Mesenchymal stem cell (in vitro differentiated cells and primary cell): ENCODE results near the gene PLCB2.

Source experiments
- DNase-seq: peaks from one replicate; pipeline ENCODE4 v3.0.0-alpha.2; 2013
- H2AFZ ChIP-seq: one replicate; pipeline ENCODE4 v1.6.1; 2013; ENCODE audit warnings: low read depth, mild to moderate bottlenecking, control low read depth, inconsistent platforms, low read length, moderate library complexity
- H2AK5ac ChIP-seq: 2 replicates; pipeline ENCODE4 v1.6.1; 2013; ENCODE audit warnings: low read length, moderate library complexity, mild to moderate bottlenecking, inconsistent platforms; ENCODE audit not compliant: severe bottlenecking
- H2BK120ac ChIP-seq: one replicate; pipeline ENCODE4 v1.6.1; 2013; ENCODE audit warnings: low read depth, mild to moderate bottlenecking, inconsistent platforms, low read length, moderate library complexity
- H2BK12ac ChIP-seq, 2 experiments: one replicate each; pipeline ENCODE4 v1.6.1; 2013; ENCODE audit warnings: inconsistent platforms in 2 of 2, low read length in 2 of 2, mild to moderate bottlenecking in 2 of 2, moderate library complexity in 2 of 2, control low read depth in 1 of 2
- H2BK15ac ChIP-seq: one replicate; pipeline ENCODE4 v1.6.1; 2013; ENCODE audit warnings: mild to moderate bottlenecking, low read depth, inconsistent platforms; ENCODE audit not compliant: poor library complexity, severe bottlenecking
- H2BK5ac ChIP-seq: 2 replicates; pipeline ENCODE4 v1.6.1; 2013; ENCODE audit warnings: low read depth, mild to moderate bottlenecking, low read length, control low read depth, inconsistent platforms; ENCODE audit not compliant: poor library complexity, severe bottlenecking
- H3K14ac ChIP-seq, 2 experiments: one replicate each; pipeline ENCODE4 v1.6.1; 2013; ENCODE audit warnings: inconsistent platforms in 2 of 2, low read length in 2 of 2, control low read depth in 1 of 2, mild to moderate bottlenecking in 1 of 2, moderate library complexity in 1 of 2
- H3K18ac ChIP-seq, 2 experiments: one replicate each; pipeline ENCODE4 v1.6.1; 2013; ENCODE audit warnings: inconsistent platforms in 2 of 2, low read length in 2 of 2, control low read depth in 1 of 2, low read depth in 1 of 2, mild to moderate bottlenecking in 1 of 2
- H3K23ac ChIP-seq, 2 experiments: one replicate each; pipeline ENCODE4 v1.6.1; 2013; ENCODE audit warnings: inconsistent platforms in 2 of 2, low read length in 2 of 2, mild to moderate bottlenecking in 2 of 2, moderate library complexity in 2 of 2, control low read depth in 1 of 2
- H3K27ac ChIP-seq: 2 replicates; pipeline ENCODE4 v1.5.1; 2013; ENCODE audit warnings: mild to moderate bottlenecking, moderate library complexity, low read length, control low read depth, inconsistent platforms; ENCODE audit not compliant: poor library complexity, severe bottlenecking
- H3K27me3 ChIP-seq, 2 experiments: 2 replicates each; pipeline versions ENCODE4 v1.6.1 to v1.7.0; 2013; ENCODE audit warnings: low read length in 2 of 2, mild to moderate bottlenecking in 2 of 2, moderate library complexity in 2 of 2, control low read depth in 1 of 2, inconsistent platforms in 1 of 2; ENCODE audit not compliant: control insufficient read depth in 1 of 2, insufficient read depth in 1 of 2
- H3K36me3 ChIP-seq, 2 experiments: 2 replicates each; pipeline versions ENCODE4 v1.6.1 to v1.7.0; 2013; ENCODE audit warnings: low read length in 2 of 2, control low read depth in 1 of 2, inconsistent platforms in 1 of 2, low read depth in 1 of 2, mild to moderate bottlenecking in 1 of 2; ENCODE audit not compliant: insufficient read depth in 2 of 2, control insufficient read depth in 1 of 2
- H3K4ac ChIP-seq, 2 experiments: one replicate each; pipeline ENCODE4 v1.6.1; 2013; ENCODE audit warnings: inconsistent platforms in 2 of 2, low read length in 2 of 2, mild to moderate bottlenecking in 2 of 2, moderate library complexity in 2 of 2, control low read depth in 1 of 2, low read depth in 1 of 2
- H3K4me1 ChIP-seq: 2 replicates; pipeline ENCODE4 v1.6.1; 2013; ENCODE audit warnings: low read depth, low read length, control low read depth; ENCODE audit not compliant: control insufficient read depth, insufficient read depth
- H3K4me2 ChIP-seq: 2 replicates; pipeline ENCODE4 v1.6.1; 2013; ENCODE audit warnings: low read length, mild to moderate bottlenecking, inconsistent platforms; ENCODE audit not compliant: poor library complexity, severe bottlenecking
- H3K4me3 ChIP-seq, 2 experiments: 2 replicates each; pipeline versions ENCODE4 v1.5.1 to v1.7.0; 2013; ENCODE audit warnings: low read length in 2 of 2, mild to moderate bottlenecking in 2 of 2, control low read depth in 1 of 2, low read depth in 1 of 2; ENCODE audit not compliant: insufficient read depth in 1 of 2
- H3K79me1 ChIP-seq: replicated peaks from 2 replicates; pipeline ENCODE4 v1.6.1; 2013; ENCODE audit warnings: mild to moderate bottlenecking, control low read depth, low read length, inconsistent platforms; ENCODE audit not compliant: poor library complexity, severe bottlenecking
- H3K9ac ChIP-seq: 2 replicates; pipeline ENCODE4 v1.7.0; 2013; ENCODE audit warnings: mild to moderate bottlenecking, low read length, moderate library complexity
- H3K9me3 ChIP-seq: 2 replicates; pipeline ENCODE4 v1.7.0; 2013; ENCODE audit warnings: mild to moderate bottlenecking, low read length; ENCODE audit not compliant: control insufficient read depth
- H4K8ac ChIP-seq: one replicate; pipeline ENCODE4 v1.6.1; 2013; ENCODE audit warnings: inconsistent platforms, mild to moderate bottlenecking, low read length, moderate library complexity
- H4K91ac ChIP-seq: one replicate; pipeline ENCODE4 v1.6.1; 2013; ENCODE audit warnings: mild to moderate bottlenecking, low read length, inconsistent platforms
- WGBS: methylation state at CpG from one replicate; pipeline ENCODE4 v1.1.7; 2013; ENCODE audit warnings: mixed read lengths; 5-methylcytosine and 5-hydroxymethylcytosine counted together

The PLCB2 gene

GRCh38 chr15:40239693-40240618, 67.8 kb downstream of the PLCB2 start:
- Histone ChIP-seq H3K79me1 (no peaks in the 10 kb centered on the region), H2BK5ac (no peak overlapping the region), H2BK12ac (no peak overlapping the region), H4K8ac (no peak overlapping the region), H3K9me3 (no peaks in the 10 kb centered on the region), H2AK5ac (no peak overlapping the region), H3K36me3 (no peaks in the 10 kb centered on the region), H4K91ac (no peak overlapping the region), H3K9ac (peak overlapping the region; percentile 79), H3K14ac (no peak overlapping the region), H2BK15ac (no peak overlapping the region), H3K18ac (no peak overlapping the region), H2AFZ (no peak overlapping the region), H3K4me1 (peaks cover 24% of the 10 kb centered on the region), H3K23ac (no peak overlapping the region), H3K4me2 (peak overlapping the region; percentile 89), H3K4me3 (no peak overlapping the region), H3K4ac (no peak overlapping the region), H3K27me3 (peaks cover 0 to 29% of the 10 kb centered on the region in 2 experiments), H3K27ac (no peak overlapping the region), H2BK120ac (no peak overlapping the region)
- WGBS: 78% methylated on average over 18 of the region's 19 CpGs
- DNase-seq: no peak

- Histone ChIP-seq H2AFZ (no peak overlapping the region), H2BK120ac (no peak overlapping the region), H3K4me1 (peaks cover 24% of the 10 kb centered on the region), H3K36me3 (no peaks in the 10 kb centered on the region), H3K23ac (no peak overlapping the region), H3K9me3 (no peaks in the 10 kb centered on the region), H3K18ac (no peak overlapping the region), H2BK15ac (no peak overlapping the region), H3K9ac (peak overlapping the region; percentile 79), H2AK5ac (no peak overlapping the region), H3K27ac (no peak overlapping the region), H2BK5ac (no peak overlapping the region), H4K8ac (no peak overlapping the region), H3K4ac (no peak overlapping the region), H3K27me3 (peaks cover 0 to 26% of the 10 kb centered on the region in 2 experiments), H3K14ac (no peak overlapping the region), H3K4me3 (peak overlapping the region in 1 of 2 experiments; percentile 72), H3K79me1 (no peaks in the 10 kb centered on the region), H2BK12ac (no peak overlapping the region), H4K91ac (no peak overlapping the region), H3K4me2 (peak overlapping the region; percentile 89)
- WGBS: 57% methylated on average over 4 of the region's 5 CpGs
- DNase-seq: no peak
Measured at GRCh38 chr15:40239404-40239692, 68.4 kb downstream of the PLCB2 start.

- no peak within 1 kb of the TSS for H2BK12ac ChIP-seq
- H2BK5ac ChIP-seq: no peak within 1 kb of the TSS
- H3K18ac ChIP-seq: no peak within 1 kb of the TSS
- H3K79me1 ChIP-seq: no peaks in the 10 kb centered on the region
- H3K4ac ChIP-seq: no peak within 1 kb of the TSS
- no peak within 1 kb of the TSS for H4K91ac ChIP-seq
- H3K9ac ChIP-seq: peak within 1 kb of the TSS; percentile 79
- peak; percentile 53 for DNase-seq
- peak within 1 kb of the TSS; percentile 75 for H2AFZ ChIP-seq
- no peaks in the 10 kb centered on the region for H3K9me3 ChIP-seq
- H3K27me3 ChIP-seq: peaks cover 0 to 26% of the 10 kb centered on the region in 2 experiments
- 7% methylated on average over 36 of the region's 39 CpGs for WGBS
- H3K4me3 ChIP-seq: peak within 1 kb of the TSS; percentile 29 to 72
- H3K36me3 ChIP-seq: no peaks in the 10 kb centered on the region
- peak within 1 kb of the TSS; percentile 20 for H2AK5ac ChIP-seq
- H3K27ac ChIP-seq: no peak within 1 kb of the TSS
- H4K8ac ChIP-seq: peak within 1 kb of the TSS; percentile 5
- peaks cover 24% of the 10 kb centered on the region for H3K4me1 ChIP-seq
- peak within 1 kb of the TSS; percentile 78 for H2BK15ac ChIP-seq
- no peak within 1 kb of the TSS for H2BK120ac ChIP-seq
- no peak within 1 kb of the TSS for H3K23ac ChIP-seq
- H3K4me2 ChIP-seq: peak within 1 kb of the TSS; percentile 89
- H3K14ac ChIP-seq: no peak within 1 kb of the TSS
Measured at GRCh38 chr15:40238532-40239403, 69.0 kb downstream of the PLCB2 start, which contains the start of gene PAK6. Gene PAK6, plus strand, starts transcription at chr15:40239063. Its CDS starts 25,723 bp downstream, at chr15:40264786.
